K562 (cell line): Measurements from ENCODE around the gene HACD1. TPM values are rescaled to one million over a fixed set of nuclear protein-coding genes. Genes with fewer than 3 reads are reported as not detected.

Source experiments
- BDP1 ChIP-seq: IDR thresholded peaks from 3 replicates; pipeline ENCODE4 v1.6.1; 2011; ENCODE audit not compliant: insufficient read length, insufficient read depth
- HIVEP1 ChIP-seq: fragments of 250-450 bp; sonication (Bioruptor Pico); IDR thresholded peaks from 2 replicates; pipeline ENCODE4 v1.4.0; 2020; ENCODE audit warnings: mild to moderate bottlenecking
- HNRNPLL ChIP-seq: fragments of 200-400 bp; formaldehyde crosslinking; IDR thresholded peaks from 2 replicates; pipeline ENCODE4 v1.6.1; 2017; ENCODE audit warnings: low read length, low read depth, mild to moderate bottlenecking; ENCODE audit not compliant: poor library complexity, severe bottlenecking
- JUN ChIP-seq, 2 experiments: sonication (generic) in 1 of 2; formaldehyde crosslinking in 1 of 2; IDR thresholded peaks; 2 replicates each; pipeline versions ENCODE4 v1.6.1 to v1.8.0; 2012 to 2022; ENCODE audit warnings: borderline replicate concordance in 2 of 2, mild to moderate bottlenecking in 2 of 2, improper control_type of control experiment in 1 of 2, low read depth in 1 of 2, low read length in 1 of 2, missing genetic modification reagents in 1 of 2
- KAT8 ChIP-seq: fragments of 450-650 bp; IDR thresholded peaks from 2 replicates; pipeline ENCODE4 v1.6.1; 2016; ENCODE audit warnings: low read depth, mild to moderate bottlenecking
- MNT ChIP-seq, 2 experiments: fragments of 450-650 bp; conservative IDR thresholded peaks; 2 replicates each; pipeline ENCODE4 v1.6.1; 2017; ENCODE audit warnings: mild to moderate bottlenecking in 2 of 2, moderate library complexity in 2 of 2
- NFRKB ChIP-seq: fragments of 450-650 bp; IDR thresholded peaks from 2 replicates; pipeline ENCODE4 v1.6.1; 2016; ENCODE audit warnings: low read depth
- PHF8 ChIP-seq: fragments of 200-600 bp; sonication (generic); IDR thresholded peaks from 2 replicates; pipeline ENCODE4 v1.6.1; 2012; ENCODE audit warnings: mixed run types, mild to moderate bottlenecking, inconsistent platforms, low read length, moderate library complexity, borderline replicate concordance
- PTBP1 ChIP-seq: fragments of 200-400 bp; formaldehyde crosslinking; IDR thresholded peaks from 2 replicates; pipeline ENCODE4 v1.6.1; 2017; ENCODE audit warnings: low read depth, low read length
- RHOXF2B ChIP-seq: fragments of 250-450 bp; sonication (Bioruptor Pico); conservative IDR thresholded peaks from 2 replicates; pipeline ENCODE4 v1.5.1; 2021
- SUPT5H ChIP-seq: fragments of 450-650 bp; IDR thresholded peaks from 2 replicates; pipeline ENCODE4 v1.6.1; 2016
- TBP ChIP-seq: optimal IDR thresholded peaks from 2 replicates; pipeline ENCODE3; 2011; ENCODE audit warnings: low read depth, low read length, improper control_type of control experiment
- ZBED1 ChIP-seq: IDR thresholded peaks from 2 replicates; pipeline ENCODE4 v1.6.1; 2014
- ZC3H4 ChIP-seq: sonication (generic); formaldehyde crosslinking; IDR thresholded peaks from 2 replicates; pipeline ENCODE4 v1.9.0; 2021; ENCODE audit warnings: missing genetic modification reagents, borderline replicate concordance
- ZNF124 ChIP-seq: sonication (generic); formaldehyde crosslinking; IDR thresholded peaks from 2 replicates; pipeline ENCODE4 v1.8.1; 2022; ENCODE audit warnings: missing genetic modification reagents
- ZNF212 ChIP-seq: fragments of 450-650 bp; formaldehyde crosslinking; IDR thresholded peaks from 2 replicates; pipeline ENCODE4 v1.4.0; 2020; ENCODE audit warnings: mild to moderate bottlenecking
- ZNF561 ChIP-seq: fragments of 450-650 bp; formaldehyde crosslinking; conservative IDR thresholded peaks from 2 replicates; pipeline ENCODE4 v1.4.0; 2020; ENCODE audit warnings: mild to moderate bottlenecking, moderate library complexity
- polyA plus RNA-seq, 8 experiments: library from polyadenylated mRNA; depleted of rRNA in 4 of 8; stranded (reverse) in 5 of 8; unstranded in 3 of 8; fragments of >200 nt; fragmentation: Nextera tagmentation in 2 of 8; fragmentation: Illumina TruSeq in 1 of 8; extraction: Ambion mirVana in 2 of 8; extraction: Trizol in 1 of 8; gene quantifications; 2 replicates each; pipeline versions ENCODE4 v1.2.1 to v1.2.3, GENCODE V29; 2011 to 2014; ENCODE audit warnings: inconsistent platforms in 1 of 8, missing spikeins in 1 of 8
- total RNA-seq, 7 experiments: library from RNA; depleted of rRNA in 6 of 7; stranded (reverse); fragments of >200 nt in 6 of 7; fragmentation: Illumina TruSeq in 2 of 7; extraction: Trizol in 2 of 7; gene quantifications; 2 replicates each; pipeline versions ENCODE4 v1.2.1 to v1.2.3, GENCODE V29; 2011 to 2021; ENCODE audit warnings: low replicate concordance in 1 of 7
- TF ChIP-seq, protein P1 (sequence below): sonication (generic); formaldehyde crosslinking; IDR thresholded peaks from 2 replicates; pipeline ENCODE4 v1.8.0; 2022; ENCODE audit warnings: mild to moderate bottlenecking, missing genetic modification reagents
- TF ChIP-seq, protein P2 (sequence below): sonication (generic); formaldehyde crosslinking; IDR thresholded peaks from 2 replicates; pipeline ENCODE4 v1.8.0; 2022; ENCODE audit warnings: missing genetic modification reagents, mild to moderate bottlenecking, moderate library complexity, borderline replicate concordance
- TF ChIP-seq, protein P3 (sequence below): fragments of 450-650 bp; IDR thresholded peaks from 2 replicates; pipeline ENCODE4 v1.6.1; 2017; ENCODE audit warnings: antibody characterized with exemption
- TF ChIP-seq, protein P4 (sequence below): fragments of 450-650 bp; conservative IDR thresholded peaks from 2 replicates; pipeline ENCODE4 v1.6.1; 2016; ENCODE audit warnings: missing genetic modification characterization, low read depth, mild to moderate bottlenecking, missing compliant biosample characterization, moderate library complexity

The HACD1 gene
- total and polyA plus RNA-seq, 9 of the 15 experiments (the other 6 are each of a cell fraction or from before 2014, with no cell fraction given), result 0.99 to 4.5 (median 2.4) TPM

DNA sequence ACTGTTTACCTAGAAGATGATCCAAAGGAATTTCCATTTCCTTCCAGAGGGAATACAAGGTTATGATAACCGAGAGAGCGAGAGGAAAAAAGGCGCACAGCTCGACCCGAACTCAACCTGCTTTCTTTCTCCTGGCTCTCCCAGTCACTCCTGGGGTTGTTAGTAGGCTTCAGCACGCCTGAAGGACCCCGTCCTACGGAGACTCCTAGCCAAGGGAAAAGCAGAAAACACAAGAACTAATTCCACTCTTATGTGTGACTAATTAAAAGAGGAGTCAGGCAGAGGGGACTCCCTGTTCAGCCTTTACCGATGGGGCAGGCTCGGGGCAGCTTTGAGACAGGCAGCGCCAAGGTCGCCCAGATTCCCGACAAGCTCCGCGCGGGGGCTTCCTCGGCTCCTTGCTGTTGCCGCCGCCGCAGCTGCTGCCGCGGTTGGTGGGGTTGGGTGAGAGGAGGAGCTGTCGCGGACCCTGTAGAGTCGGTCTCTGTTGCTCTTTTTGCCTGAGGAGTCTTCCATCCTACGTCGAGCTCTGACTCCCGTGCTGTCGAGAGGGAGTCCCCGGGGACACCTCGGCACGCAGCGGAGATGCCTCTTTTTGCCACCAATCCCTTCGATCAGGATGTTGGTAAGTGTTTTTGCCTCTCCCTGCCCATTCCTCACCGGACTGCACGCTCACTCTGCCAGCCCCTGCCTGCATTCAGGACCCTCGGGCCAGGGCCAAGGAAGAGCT is 26.7 kb upstream of the HACD1 start, which contains the start of gene STAM (continued):
- TF ChIP-seq, protein P1, sequence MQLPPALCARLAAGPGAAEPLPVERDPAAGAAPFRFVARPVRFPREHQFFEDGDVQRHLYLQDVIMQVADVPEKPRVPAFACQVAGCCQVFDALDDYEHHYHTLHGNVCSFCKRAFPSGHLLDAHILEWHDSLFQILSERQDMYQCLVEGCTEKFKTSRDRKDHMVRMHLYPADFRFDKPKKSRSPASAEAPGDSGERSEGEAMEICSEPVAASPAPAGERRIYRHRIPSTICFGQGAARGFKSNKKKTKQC, result no peak; the same call in 1 of the 2 replicates
- TF ChIP-seq ZC3H4 (CRISPR knock-in tag), result no peak
- TF ChIP-seq, protein P2, sequence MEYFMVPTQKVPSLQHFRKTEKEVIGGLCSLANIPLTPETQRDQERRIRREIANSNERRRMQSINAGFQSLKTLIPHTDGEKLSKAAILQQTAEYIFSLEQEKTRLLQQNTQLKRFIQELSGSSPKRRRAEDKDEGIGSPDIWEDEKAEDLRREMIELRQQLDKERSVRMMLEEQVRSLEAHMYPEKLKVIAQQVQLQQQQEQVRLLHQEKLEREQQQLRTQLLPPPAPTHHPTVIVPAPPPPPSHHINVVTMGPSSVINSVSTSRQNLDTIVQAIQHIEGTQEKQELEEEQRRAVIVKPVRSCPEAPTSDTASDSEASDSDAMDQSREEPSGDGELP (CRISPR knock-in tag), result peak; percentile 92
- TF ChIP-seq ZNF212 (CRISPR knock-in tag), result no peak
- TF ChIP-seq RHOXF2B (CRISPR knock-in tag), result peak; percentile 25; the same call in 1 of the 2 replicates
- TF ChIP-seq NFRKB, result peak; percentile 82
- no peak for TF ChIP-seq ZNF561 (CRISPR knock-in tag)
- TF ChIP-seq, protein P3, sequence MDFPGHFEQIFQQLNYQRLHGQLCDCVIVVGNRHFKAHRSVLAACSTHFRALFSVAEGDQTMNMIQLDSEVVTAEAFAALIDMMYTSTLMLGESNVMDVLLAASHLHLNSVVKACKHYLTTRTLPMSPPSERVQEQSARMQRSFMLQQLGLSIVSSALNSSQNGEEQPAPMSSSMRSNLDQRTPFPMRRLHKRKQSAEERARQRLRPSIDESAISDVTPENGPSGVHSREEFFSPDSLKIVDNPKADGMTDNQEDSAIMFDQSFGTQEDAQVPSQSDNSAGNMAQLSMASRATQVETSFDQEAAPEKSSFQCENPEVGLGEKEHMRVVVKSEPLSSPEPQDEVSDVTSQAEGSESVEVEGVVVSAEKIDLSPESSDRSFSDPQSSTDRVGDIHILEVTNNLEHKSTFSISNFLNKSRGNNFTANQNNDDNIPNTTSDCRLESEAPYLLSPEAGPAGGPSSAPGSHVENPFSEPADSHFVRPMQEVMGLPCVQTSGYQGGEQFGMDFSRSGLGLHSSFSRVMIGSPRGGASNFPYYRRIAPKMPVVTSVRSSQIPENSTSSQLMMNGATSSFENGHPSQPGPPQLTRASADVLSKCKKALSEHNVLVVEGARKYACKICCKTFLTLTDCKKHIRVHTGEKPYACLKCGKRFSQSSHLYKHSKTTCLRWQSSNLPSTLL, result peak; percentile 42; the same call in 1 of the 2 replicates
- TF ChIP-seq SUPT5H, result peak; percentile 84
- no peak for TF ChIP-seq PTBP1
- TF ChIP-seq KAT8, result no peak
- TF ChIP-seq HNRNPLL, result peak; percentile 32
- TF ChIP-seq HIVEP1 (CRISPR knock-in tag), result no peak
- peak; percentile 71 to 82 for TF ChIP-seq MNT (conservative IDR thresholded peaks at IDR 0.05)
- peak; percentile 83 for TF ChIP-seq TBP
- TF ChIP-seq, protein P4, sequence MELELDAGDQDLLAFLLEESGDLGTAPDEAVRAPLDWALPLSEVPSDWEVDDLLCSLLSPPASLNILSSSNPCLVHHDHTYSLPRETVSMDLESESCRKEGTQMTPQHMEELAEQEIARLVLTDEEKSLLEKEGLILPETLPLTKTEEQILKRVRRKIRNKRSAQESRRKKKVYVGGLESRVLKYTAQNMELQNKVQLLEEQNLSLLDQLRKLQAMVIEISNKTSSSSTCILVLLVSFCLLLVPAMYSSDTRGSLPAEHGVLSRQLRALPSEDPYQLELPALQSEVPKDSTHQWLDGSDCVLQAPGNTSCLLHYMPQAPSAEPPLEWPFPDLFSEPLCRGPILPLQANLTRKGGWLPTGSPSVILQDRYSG (tag), result no peak
- no peak for TF ChIP-seq BDP1
- no peak for TF ChIP-seq ZBED1
- TF ChIP-seq JUN (IDR thresholded peaks at IDR 0.05; ENCODE audit: borderline replicate concordance, low read depth, low read length), result peak; percentile 24; the same call in 1 of the 2 replicates
- TF ChIP-seq JUN (CRISPR knock-in tag; IDR thresholded peaks at IDR 0.05; ENCODE audit: borderline replicate concordance), result no peak
- peak; percentile 88; the same call in 1 of the 2 replicates for TF ChIP-seq PHF8
- no peak for TF ChIP-seq ZNF124 (CRISPR knock-in tag)
